NCI-H510A treated with DMSO at 0.1 percent for 48 hours (cell line): ENCODE results near the gene IL23A.
"Not testable (repeated sequence)": the region's sequence is repeated elsewhere in the genome, so short reads cannot be mapped to it uniquely, and the experiment has no call there.

Experiments used
- DNase-seq: peaks from one replicate; lab custom pipeline; 2025; lab: John Stamatoyannopoulos, UW

IL23A gene, protein sequence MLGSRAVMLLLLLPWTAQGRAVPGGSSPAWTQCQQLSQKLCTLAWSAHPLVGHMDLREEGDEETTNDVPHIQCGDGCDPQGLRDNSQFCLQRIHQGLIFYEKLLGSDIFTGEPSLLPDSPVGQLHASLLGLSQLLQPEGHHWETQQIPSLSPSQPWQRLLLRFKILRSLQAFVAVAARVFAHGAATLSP

DNA sequence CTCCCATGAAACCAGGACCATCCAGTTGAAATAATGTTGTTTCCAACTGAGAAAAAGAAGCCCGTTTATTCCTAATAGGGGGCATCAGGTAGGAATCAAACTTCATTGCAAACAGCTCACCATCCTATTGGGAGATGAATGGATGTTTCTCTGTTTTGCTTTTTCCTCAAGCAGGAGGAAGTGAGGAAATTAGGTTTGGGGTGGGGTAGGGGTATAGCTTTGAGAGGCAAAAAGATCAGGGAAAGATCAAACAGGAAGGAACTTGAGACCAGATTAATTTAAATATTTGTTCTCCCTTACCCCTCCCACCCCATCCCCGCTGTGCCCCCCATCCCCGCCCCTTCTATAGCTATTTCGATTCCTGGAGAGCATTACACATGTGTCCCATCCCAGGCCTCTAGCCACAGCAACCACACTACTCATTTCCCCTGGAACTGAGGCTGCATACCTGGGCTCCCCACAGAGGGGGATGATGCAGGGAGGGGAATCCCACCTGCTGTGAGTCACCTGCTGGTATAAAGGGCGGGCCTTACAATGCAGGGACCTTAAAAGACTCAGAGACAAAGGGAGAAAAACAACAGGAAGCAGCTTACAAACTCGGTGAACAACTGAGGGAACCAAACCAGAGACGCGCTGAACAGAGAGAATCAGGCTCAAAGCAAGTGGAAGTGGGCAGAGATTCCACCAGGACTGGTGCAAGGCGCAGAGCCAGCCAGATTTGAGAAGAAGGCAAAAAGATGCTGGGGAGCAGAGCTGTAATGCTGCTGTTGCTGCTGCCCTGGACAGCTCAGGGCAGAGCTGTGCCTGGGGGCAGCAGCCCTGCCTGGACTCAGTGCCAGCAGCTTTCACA, at the start of gene IL23A:
TSS of gene IL23A (plus strand) at position 577 of the 850 bp plus-strand sequence. CDS start at position 738, 161 bp downstream.
- peak; percentile 69 for DNase-seq

DNA sequence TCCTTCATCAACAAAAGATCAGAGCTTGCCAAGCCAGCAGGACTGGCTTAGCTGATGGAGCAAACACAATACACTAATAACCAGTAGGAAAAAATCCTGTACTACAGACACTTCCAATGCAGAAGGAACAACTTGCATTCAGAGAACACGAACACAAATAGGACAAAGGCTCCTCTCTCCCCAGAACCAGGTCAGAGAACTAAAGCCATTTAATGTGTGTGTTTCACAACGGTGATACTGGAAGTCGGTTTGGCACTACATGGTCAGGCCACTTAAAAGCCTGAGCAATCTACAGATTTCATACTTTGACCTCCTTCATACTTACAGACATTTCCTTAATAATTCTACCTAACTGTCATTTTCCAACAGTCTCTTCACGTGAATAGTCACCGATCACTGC, 44.9 kb upstream of the IL23A start:
- no peak for DNase-seq

DNA sequence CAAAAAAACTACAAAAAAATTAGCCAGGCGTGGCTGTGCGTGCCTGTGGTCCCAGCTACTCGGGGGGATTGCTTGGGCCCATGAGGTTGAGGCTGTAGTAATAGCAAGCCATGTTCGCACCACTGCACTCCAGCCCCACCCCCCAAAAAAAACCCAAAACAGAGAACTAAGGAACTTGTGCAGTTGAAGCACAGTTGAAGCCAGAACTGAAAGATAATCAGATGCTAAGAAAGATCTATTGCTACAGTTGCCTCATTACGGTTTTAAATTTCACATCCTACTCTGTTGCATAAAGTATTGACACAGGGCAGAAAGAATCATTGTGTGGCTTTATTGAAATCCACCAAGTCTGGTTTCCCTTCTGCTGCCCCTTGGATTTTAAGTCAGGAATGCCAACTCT, 42.4 kb upstream of the IL23A start:
- no peak for DNase-seq

DNA sequence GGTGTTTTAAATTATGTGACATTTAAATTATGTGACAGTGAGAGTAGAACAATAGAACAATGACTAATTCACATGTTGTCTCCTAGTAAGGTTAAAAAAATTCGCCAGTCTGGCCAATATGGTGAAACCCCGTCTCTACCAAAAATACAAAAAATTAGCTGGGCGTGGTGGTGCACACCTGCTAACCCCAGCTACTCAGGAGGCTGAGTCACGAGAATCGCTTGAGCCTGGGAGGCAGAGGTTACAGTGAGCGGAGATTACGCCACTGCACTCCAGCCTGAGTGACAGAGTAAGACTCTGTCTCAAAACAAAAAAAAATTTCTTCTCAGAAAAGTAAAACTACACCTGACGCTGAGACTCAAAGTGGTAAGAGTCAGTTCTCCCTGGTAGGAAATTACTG, 41.3 kb upstream of the IL23A start:
- no peak for DNase-seq

DNA sequence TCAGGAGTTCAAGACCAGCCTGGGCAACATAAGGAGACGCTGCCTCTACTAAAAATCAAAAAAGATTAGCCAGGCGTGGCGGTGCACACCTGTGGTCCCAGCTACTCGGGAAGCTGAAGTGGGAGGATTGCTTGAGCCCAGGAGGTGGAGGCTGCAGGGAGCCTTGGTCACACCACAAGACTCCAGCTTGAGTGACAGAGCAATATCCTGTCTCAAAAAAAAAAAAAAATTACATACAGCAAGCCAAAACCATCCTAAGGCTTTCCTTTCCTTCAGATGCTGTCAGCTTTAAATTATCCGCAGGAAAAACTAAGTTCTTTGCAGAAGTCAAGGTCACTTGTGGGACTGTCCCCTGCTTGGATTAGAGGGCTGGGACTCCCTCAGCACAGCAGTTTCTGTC, 39.9 kb upstream of the IL23A start:
- DNase-seq, result no peak

DNA sequence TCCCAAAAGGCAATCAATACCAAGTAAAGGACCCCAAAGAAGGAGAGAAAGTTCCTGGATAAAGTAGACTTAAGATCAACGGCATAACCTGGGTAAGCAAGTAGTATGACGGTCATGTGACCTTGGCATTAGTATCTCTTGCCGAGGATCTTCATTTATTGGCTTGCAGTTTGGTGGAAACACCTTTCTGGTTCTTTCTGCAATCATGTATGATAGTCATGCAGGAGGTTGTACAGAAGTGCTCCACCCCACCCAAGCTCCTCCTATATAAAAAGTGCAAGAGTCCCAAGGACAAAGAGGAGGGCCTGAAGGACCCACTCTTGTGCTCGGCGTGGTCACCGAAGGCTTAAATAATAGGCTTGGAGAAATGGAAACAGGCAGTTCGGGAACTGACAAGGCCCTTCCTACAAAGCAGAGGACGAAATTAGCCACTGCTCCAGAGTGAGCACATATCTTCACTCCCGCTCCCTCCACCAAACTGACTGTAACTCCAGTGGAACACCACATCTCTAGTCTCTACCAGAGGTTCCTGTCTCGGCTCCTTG, 39.3 kb upstream of the IL23A start:
- peak; percentile 28 for DNase-seq

DNA sequence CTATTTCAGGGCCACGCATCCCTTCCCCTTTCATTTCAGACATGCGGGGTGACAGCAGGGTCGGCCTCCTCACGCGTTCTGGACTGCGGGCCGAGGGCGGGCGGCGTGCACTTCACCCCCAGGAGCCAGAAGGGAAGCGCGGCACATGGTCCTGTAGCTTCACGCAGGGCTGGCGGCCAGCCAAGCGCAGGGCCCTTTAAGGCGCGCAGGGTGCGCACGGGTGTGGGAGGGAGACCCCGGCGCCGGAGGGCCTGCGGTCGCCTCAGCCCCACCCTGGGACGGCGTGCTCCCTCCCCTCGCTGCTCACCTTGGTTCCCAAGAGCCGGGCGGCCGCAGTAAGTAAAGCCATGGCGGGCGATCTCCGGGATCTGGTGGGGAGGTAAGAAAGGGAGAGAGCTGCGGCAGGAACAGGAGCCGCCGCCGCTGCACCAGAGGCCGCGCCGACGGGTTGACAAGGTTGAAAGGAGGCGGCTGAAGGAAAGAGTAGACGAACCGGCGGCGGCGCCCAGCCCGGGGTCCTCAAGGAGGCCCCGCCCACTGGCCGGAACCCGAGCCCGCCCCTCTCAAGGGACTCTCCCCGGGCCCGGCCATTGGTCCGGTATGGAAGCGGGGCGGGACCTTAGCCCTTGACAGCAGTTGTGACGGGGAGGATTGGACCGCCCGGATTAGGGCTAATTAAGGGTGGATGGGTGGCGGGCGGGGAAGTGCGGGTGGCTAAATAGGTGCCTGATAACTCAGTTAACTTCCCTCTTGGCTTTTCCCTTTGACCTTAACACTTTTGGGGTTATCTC, 38.6 kb upstream of the IL23A start, which contains the start of gene CS:
TSS of gene CS (minus strand) at position 478 of the 791 bp plus-strand sequence. CDS start at position 349, 129 bp downstream.
- peak; percentile 97 for DNase-seq

DNA sequence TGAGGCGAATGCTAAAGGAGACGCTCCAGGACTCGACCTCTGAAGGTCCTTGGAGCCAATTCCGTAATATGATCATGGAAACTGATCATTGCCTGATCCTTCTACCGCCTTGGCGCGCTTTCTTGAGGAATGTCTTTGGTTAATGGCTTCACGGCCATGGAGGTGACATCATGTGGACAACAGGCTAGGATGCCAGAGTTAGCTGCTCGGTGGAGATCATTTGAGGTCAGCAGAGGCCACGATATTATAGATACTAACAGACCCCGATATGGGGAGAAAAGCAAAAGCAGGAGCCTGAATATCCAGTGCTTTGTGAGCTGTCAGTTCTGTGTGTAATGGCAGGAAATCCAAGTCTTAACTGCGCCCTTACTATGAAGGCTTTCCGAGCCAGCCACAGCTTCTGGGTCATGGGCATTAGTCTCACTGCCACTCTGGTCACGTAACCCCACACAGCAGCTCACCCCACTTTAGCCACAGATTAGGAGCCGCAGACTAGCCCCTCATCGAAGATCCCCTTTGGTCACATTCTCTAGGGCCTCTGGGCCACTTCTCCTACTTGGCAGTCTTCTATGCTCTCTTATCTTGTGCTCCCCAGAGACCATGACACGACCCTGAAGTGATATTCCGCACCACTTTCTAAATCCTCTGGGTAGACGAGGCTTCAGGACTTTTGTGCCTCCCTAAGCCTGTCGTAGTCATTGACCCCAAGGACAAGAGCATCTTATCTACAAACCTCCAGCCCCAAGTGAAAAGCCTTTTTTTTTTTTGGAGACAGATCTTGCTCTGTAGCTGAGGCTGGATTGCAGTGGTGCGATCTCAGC, 37.8 kb upstream of the IL23A start:
- DNase-seq, result no peak

DNA sequence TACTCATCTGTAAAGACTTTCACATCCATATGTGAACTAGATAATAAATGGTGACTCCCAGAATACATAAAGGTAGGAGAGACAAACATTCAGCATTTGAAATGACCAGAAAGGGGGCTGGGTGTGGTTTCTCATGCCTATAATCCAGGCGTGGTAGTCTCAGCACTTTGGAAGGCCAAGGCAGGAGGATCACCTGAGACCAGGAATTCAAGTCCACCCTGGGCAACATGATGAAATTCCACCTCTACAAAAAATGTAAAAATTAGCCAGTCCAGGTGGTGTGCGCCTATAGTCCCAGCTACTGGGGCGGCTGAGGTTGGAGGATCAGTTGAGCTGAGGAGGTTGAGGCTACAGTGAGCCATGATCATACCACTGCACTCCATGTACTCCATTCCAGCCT, 34.4 kb upstream of the IL23A start:
- no peak for DNase-seq

DNA sequence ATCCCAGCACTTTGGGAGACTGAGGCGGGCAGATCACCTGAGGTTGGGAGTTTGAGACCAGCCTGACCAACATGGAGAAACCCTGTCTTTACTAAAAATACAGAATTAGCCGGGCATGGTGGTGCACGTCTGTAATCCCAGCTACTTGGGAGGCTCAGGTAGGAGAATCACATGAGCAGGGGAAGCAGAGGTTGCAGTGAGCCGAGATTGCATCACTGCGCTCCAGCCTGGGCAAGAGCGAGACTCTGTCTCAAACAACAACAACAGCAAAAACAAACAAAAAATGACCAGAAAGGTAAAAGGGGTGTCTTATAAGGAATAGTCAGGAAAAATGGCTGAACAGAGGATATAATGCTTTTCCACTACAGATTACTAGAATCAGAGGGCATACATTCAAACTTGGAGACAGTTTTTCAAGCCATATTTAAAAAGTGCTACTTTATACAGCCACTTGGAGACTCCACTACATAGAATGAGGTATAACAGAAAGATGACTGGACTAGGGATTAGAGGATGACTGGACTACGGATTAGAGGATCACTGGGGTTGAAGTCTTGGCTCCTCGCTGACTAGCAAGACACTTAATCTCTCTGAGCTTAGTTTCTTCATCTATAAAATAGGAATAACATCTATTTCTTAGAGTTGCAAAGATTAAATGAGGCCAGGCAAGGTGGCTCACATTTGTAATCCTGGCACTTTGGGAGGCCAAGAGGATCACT, 33.7 kb upstream of the IL23A start:
- no peak for DNase-seq

DNA sequence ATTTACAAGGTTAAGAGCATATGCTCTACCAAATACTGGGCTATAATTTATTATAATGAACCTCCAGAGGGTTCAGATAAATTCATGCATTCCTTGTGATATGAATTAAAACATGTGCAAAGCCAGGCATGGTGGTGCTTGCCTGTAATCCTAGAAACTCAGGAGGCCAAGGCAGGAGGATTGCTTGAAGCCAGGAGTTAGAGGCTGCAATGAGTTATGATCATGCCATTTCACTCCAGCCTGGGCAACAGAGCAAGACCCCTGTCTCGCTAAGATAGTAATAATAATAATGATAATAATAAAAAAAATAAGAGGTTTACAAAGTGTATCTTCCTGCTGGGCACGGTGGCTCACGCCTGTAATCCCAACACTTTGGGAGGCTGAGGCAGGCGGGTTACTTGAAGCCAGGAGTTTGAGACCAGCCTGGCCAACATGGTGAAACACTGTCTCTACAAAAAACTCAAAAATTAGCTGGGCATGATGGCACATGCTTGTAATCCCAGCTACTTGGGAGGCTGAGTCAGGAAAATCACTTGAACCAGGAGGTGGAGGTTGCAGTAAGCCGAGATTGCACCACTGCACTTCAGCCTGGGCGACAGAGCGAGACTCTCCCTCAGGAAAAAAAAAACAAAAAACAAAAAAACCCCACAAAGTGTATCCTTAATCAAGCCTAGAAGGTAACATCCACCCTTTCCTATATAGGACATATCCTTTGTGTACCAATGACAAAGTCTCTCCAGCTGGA, 31.3 kb upstream of the IL23A start:
- DNase-seq, result no peak

DNA sequence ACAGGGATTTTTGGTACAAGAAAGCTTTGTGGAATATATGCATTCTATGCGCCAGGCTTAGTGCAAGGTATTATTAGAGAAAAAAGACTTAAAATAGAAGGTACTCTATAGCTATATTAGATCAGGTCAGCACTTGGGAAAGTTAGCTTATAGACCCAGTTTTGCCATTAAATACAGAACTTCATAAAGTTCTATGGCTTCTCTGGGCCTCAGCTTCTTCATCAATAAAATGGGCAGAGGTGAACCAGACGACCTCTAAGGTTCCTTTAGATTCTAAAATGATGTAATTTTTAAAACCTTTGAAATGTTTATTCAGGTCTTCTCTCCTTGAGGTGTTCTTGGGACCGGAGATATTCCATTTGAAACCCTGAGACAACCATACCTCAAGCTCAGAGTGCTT, 30.0 kb upstream of the IL23A start:
- no peak for DNase-seq

DNA sequence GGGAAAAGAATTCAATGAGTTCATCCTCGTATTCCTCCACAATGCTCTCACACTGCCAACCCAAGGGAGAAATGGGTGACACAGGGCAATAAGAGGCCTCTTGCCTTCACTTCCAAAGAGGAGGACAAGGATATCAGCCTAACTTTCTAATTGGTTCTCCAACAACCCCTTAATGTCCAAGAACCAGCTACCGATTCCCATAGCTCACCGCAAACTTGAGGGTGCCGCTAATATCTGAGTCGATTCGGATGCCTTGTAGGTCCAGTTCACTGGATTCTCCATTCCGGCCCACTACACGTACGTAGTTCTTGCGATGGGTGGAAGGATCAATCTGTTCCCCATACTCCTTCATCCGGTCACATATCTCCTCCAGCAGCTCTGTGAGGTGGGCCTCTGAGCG, 27.7 kb upstream of the IL23A start:
- no peak for DNase-seq

DNA sequence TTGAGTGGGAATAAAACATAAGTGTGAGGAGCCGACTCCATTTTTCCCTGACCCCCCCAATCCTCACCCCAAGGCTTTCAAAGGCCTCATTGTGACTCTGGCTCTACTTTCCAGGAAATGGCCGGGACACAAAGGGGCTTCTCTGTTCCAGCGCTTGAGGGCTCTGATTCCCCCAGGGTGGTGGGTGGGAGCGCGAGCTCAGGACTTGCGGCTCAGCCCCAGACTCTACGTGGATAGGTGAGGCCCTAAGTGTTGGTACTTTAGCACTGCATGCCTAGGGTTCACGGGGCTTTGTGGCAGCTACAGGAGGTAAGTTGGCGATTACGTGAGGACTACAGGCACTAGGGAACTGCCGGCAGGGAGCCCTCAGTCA, 23.4 kb upstream of the IL23A start:
- DNase-seq, result no peak

DNA sequence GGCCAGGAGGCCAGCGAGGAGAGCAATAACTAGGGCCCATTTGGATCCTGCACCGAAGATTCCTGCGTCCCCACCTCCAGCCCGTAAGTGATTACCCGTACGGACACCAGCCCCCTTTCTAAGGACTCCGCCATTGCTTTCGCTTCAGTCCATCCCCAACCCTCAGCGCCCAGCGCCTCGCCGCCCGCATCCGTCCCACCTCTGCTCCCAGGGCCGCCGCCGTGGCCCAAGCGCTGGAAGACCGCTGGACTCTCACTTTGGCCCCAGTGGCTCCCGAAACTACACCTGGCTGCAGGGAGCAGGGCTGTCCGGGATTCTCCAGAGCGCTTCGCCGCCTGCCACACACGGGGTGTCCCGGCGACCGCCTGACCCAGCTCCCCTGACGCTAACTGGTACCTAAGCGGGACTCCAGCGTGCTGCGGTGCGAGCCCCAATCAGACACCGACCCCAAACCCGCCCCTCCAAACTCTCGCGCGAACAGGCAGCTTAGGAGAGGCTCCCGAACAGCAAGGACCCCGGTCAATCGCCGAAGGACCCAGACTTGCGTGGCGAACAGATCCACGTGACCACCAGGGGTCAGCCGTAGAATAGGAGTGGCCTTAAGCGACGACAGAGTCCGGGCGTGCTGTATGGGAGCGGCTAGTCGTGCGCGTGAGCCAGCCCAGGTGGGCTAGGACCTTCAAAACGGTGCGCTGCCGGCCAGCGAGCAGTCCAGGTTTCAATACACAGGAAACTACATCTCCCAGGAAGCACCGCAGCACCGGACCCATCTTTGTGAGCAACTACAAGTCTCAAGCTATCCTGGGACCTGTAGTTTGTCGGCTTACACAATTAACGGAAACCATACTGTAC, 22.8 kb upstream of the IL23A start, which contains the start of gene CNPY2:
TSS of gene CNPY2 (minus strand) at position 367 of the 852 bp plus-strand sequence. CDS start 771 bp downstream, outside the sequence.
- peak; percentile 94 for DNase-seq

DNA sequence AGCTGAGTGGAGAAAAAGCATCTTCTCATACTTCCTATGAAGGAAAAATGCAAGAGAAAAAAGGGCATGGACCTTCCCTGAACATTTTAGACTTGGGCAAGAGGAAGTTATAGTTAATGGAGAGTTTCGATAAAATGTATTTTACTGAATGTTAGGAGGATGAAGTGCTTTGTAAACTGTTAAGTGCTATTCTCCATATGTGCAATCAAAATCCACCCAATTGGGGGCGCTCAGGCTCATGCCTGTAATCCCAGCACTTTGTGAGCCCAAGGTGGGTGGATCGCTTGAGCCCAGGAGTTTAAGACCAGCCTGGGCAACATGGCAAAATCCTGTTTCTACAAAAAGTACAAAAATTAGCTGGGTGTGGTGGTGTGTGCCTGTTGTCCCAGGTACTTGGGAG, 21.0 kb upstream of the IL23A start:
- no peak for DNase-seq

DNA sequence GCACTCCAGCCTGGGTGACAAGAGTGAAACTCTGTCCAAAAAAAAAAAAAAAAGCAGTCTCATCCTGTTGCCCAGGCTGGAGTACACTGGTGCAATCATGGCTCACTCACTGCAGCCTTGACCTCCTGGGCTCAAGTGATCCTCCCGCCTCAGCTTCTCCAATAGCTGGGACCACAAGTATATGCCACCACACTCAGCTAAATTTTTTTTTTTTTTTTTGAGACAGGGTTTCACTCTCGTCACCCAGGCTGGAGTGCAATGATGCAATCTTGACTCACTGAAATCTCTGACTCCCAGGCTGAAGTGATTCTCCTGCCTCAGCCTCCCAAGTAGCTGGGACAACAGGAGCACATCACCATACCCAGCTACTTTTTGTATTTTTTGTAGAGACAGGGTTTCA, 17.7 kb upstream of the IL23A start:
- no peak for DNase-seq

DNA sequence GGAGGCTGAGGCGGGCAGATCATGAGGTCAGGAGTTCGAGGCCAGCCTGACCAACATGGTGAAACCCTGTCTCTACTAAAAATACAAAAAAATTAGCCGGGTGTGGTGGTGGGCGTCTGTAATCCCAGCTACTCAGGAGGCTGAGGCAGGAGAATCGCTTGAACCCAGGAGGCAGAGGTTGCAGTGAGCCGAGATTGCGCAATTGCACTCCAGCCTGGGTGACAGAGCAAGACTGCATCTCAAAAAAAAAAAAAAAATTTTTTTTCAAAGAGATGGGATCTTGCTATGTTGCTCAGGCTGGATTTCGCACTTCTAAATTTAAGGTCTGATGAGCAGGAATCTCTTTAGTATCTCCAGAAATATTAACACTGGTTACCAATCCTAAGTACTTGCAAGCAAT, 17.1 kb upstream of the IL23A start:
- not testable (repeated sequence) for DNase-seq

DNA sequence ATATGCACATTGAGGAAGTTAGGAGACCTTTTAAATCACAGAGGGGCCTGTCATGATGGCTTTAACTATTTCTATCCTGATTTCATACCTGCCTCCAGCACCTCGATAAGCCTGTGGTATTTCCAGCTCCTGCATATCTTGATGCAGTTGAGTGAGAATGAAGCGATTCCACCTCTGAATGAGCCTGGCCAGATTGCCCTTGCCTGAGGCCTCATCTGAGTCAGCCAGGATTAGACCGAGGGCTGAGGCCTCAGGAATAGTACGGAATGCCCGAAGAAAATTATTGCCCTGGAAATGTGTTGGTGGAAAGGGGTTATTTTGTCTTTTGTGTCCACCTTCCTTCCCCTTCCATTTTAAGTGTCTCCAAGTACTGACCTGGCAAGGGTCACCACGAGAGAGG, 14.5 kb upstream of the IL23A start:
- no peak for DNase-seq
